Measurements from ENCODE around the gene ZNF681.

ZNF681 gene

DNA sequence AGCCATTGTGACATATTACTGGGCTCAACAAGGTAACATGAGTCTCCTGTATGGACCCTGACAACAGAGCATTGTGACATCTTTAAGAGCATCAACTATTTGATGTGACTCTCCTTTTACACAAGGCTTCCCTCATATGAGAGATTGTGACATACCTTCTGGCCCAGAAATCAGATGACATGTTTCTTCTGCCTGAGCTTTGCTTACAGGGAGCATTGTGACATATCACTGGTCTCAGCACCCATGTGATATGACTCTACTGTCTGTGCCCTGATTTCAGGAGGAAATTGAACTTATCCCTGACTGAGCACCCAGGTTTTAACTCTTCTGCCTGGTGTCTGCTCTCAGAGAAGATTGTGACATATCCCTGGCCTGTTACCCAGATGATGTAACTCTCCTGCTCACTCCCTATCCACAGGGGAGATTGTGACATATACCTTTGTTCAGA, 15.9 kb upstream of the ZNF681 start:
- no peak overlapping the region for H3K4me3 ChIP-seq (ENCODE audit: control insufficient read depth in 1 of 7, extremely low read depth in 1 of 7, insufficient read depth in 4 of 7, low read depth in 2 of 7, low read length in 6 of 7)

DNA sequence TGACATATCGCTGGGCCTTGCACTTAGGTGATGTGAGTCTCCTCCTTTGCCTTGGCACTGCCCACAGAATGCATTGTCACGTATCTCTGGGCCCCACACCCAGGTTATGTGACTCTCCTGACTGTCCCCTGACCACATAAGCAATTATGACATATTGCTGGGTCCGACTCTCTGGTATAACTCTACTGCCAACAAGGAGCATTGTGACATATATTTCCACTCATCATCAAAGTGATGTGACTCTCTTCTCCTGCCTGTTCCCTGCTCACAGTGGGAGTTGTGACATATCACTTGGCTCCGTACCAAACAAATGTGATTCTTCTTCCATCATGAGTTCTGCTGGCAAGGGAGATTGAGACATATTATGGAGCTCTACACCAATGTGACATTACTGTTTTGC, 15.4 kb upstream of the ZNF681 start:
- Histone ChIP-seq H3K27ac (ENCODE audit: insufficient read depth in 1 of 2, low read depth in 1 of 2, low read length in 2 of 2, poor library complexity in 1 of 2, severe bottlenecking in 2 of 2) (no peak overlapping the region), H3K4me3 (ENCODE audit: control insufficient read depth in 1 of 7, extremely low read depth in 1 of 7, insufficient read depth in 4 of 7, low read depth in 2 of 7, low read length in 6 of 7) (no peak overlapping the region), H3K27me3 (replicated peaks in 2 of 5; ENCODE audit: control insufficient read depth in 4 of 5, insufficient read depth in 5 of 5, low read length in 4 of 5) (no peaks in the 10 kb centered on the region), H3K9me3 (ENCODE audit: control extremely low read depth in 1 of 5, control insufficient read depth in 4 of 5, insufficient read depth in 2 of 5, low read depth in 1 of 5, low read length in 4 of 5) (peaks cover 0 to 35% (median 11%) of the 10 kb centered on the region in 5 experiments), H3K4me1 (ENCODE audit: control extremely low read depth in 1 of 4, control insufficient read depth in 4 of 4, insufficient read depth in 4 of 4, low read length in 3 of 4) (no peaks in the 10 kb centered on the region), H3K36me3 (ENCODE audit: control insufficient read depth in 4 of 4, insufficient read depth in 4 of 4, low read length in 3 of 4) (peaks cover 8 to 56% (median 31%) of the 10 kb centered on the region in 4 experiments)
- 67% methylated on average over 3 of the region's 4 CpGs for WGBS (ENCODE audit: insufficient coverage)
- POLR2A ChIA-PET = no interaction called here
- CTCF ChIA-PET = no interaction called here
- DNase-seq = no peak

More for the DNA sequence above, 15.9 kb upstream of the ZNF681 start:
- ChIA-PET POLR2A (no interaction called here), CTCF (no interaction called here)
- Histone ChIP-seq H3K27ac (ENCODE audit: insufficient read depth in 1 of 2, low read depth in 1 of 2, low read length in 2 of 2, poor library complexity in 1 of 2, severe bottlenecking in 2 of 2) (no peak overlapping the region), H3K4me1 (ENCODE audit: control extremely low read depth in 1 of 4, control insufficient read depth in 4 of 4, insufficient read depth in 4 of 4, low read length in 3 of 4) (no peaks in the 10 kb centered on the region), H3K36me3 (ENCODE audit: control insufficient read depth in 4 of 4, insufficient read depth in 4 of 4, low read length in 3 of 4) (peaks cover 13 to 58% (median 33%) of the 10 kb centered on the region in 4 experiments), H3K27me3 (replicated peaks in 2 of 5; ENCODE audit: control insufficient read depth in 4 of 5, insufficient read depth in 5 of 5, low read length in 4 of 5) (no peaks in the 10 kb centered on the region), H3K9me3 (ENCODE audit: control extremely low read depth in 1 of 5, control insufficient read depth in 4 of 5, insufficient read depth in 2 of 5, low read depth in 1 of 5, low read length in 4 of 5) (peaks cover 0 to 39% (median 11%) of the 10 kb centered on the region in 5 experiments)
- no peak for DNase-seq

DNA sequence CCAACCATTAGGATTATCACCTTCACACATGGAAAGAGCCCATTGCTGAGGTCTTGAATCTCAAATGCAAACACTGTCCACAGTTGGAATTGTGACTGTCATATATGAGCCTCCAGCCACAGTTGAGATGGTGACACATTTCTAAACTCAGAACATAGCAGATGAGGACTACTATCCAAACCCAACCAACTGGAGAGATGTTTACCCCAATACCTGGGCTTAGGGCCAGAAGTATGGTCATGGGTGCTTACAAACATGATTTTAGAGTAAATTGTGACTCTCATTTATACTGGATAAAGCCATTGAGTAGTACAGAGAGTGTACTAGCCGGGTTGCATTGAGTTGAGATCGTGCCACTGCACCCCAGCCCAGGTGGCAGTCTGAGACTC, 14.0 kb upstream of the ZNF681 start:
- Histone ChIP-seq H3K36me3 (ENCODE audit: control insufficient read depth in 4 of 4, insufficient read depth in 4 of 4, low read length in 3 of 4) (peaks cover 8 to 49% (median 32%) of the 10 kb centered on the region in 4 experiments), H3K27me3 (replicated peaks in 2 of 5; ENCODE audit: control insufficient read depth in 4 of 5, insufficient read depth in 5 of 5, low read length in 4 of 5) (no peaks in the 10 kb centered on the region), H3K27ac (ENCODE audit: insufficient read depth in 1 of 2, low read depth in 1 of 2, low read length in 2 of 2, poor library complexity in 1 of 2, severe bottlenecking in 2 of 2) (no peak overlapping the region), H3K9me3 (ENCODE audit: control extremely low read depth in 1 of 5, control insufficient read depth in 4 of 5, insufficient read depth in 2 of 5, low read depth in 1 of 5, low read length in 4 of 5) (peaks cover 0 to 26% (median 8%) of the 10 kb centered on the region in 5 experiments), H3K4me1 (ENCODE audit: control extremely low read depth in 1 of 4, control insufficient read depth in 4 of 4, insufficient read depth in 4 of 4, low read length in 3 of 4) (no peaks in the 10 kb centered on the region), H3K4me3 (ENCODE audit: control insufficient read depth in 1 of 7, extremely low read depth in 1 of 7, insufficient read depth in 4 of 7, low read depth in 2 of 7, low read length in 6 of 7) (no peak overlapping the region)
- DNase-seq = no peak
- POLR2A ChIA-PET = no interaction called here
- WGBS (ENCODE audit: insufficient coverage) = no CpG with 5 or more reads among the region's 2 CpGs
- CTCF ChIA-PET = no interaction called here

DNA sequence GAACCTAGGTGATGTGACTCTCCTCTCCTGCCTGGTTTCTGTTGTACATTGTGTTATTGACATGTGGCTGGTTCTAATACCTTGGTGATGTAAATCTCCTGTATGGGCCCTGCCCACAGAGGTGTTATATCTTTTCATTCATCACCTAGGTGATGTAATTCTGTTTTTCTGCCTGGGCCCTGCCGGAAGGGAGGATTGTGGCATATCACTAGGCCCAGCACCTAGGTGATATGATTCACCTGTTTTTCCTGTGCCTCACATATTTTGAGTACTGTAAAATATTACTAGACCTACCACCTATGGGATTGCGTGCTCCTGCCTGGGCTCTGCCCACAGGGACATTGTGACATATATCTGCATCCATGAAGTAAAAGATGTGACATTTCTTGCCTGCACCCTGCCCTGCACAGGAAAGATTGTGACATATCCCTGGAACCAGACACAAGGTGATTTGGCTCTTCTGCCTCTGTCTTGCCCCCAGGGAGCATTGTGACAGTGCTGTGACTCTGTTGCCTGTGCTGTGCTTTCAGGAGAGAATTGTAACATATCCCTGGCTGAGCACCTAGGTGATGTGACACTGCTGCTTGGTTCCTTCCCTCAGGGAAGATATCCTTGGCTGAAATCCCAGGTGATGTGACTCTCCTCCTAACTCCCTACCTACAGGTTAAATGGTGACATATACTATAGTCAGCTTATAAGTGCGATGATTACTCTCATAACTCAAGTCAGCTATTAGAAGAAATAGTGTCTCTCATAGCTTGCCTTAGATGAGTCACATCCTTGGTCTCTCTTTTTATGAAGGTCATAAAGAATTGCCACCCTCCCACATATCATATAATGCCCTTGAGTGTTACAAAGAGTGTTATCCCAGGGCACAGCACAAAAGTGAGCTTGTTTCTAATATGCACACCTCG, 13.3 kb upstream of the ZNF681 start:
- WGBS (ENCODE audit: insufficient coverage) = 100% methylated on average over 2 of the region's 4 CpGs
- H3K4me1 ChIP-seq (ENCODE audit: control extremely low read depth in 1 of 4, control insufficient read depth in 4 of 4, insufficient read depth in 4 of 4, low read length in 3 of 4) = no peaks in the 10 kb centered on the region
- ChIA-PET CTCF (no interaction called here), POLR2A (no interaction called here)
- DNase-seq = no peak
- no peak overlapping the region for H3K27ac ChIP-seq (ENCODE audit: insufficient read depth in 1 of 2, low read depth in 1 of 2, low read length in 2 of 2, poor library complexity in 1 of 2, severe bottlenecking in 2 of 2)
- peaks cover 0 to 23% (median 8%) of the 10 kb centered on the region in 5 experiments for H3K9me3 ChIP-seq (ENCODE audit: control extremely low read depth in 1 of 5, control insufficient read depth in 4 of 5, insufficient read depth in 2 of 5, low read depth in 1 of 5, low read length in 4 of 5)
- no peaks in the 10 kb centered on the region for H3K27me3 ChIP-seq (replicated peaks in 2 of 5; ENCODE audit: control insufficient read depth in 4 of 5, insufficient read depth in 5 of 5, low read length in 4 of 5)
- H3K4me3 ChIP-seq (ENCODE audit: control insufficient read depth in 1 of 7, extremely low read depth in 1 of 7, insufficient read depth in 4 of 7, low read depth in 2 of 7, low read length in 6 of 7) = no peak overlapping the region
- peaks cover 8 to 45% (median 29%) of the 10 kb centered on the region in 4 experiments for H3K36me3 ChIP-seq (ENCODE audit: control insufficient read depth in 4 of 4, insufficient read depth in 4 of 4, low read length in 3 of 4)

DNA sequence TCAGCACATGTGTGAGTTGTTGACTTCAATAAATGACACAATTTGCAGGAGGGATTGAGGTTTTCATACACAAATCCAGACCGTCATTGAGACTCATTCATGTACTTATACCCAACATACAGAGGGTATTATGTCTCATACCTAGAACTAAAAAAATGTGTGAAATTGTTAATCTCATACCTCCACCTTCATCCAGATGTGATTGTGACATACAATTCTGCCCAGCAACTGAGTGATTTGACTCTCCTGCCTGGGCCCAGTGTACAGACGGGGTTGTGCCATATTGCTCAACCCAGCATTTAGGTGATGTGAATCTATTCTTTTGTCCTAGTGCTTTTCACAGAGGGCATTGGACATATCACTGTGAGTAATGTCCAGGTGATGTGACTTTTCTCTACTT, 12.6 kb upstream of the ZNF681 start:
- Histone ChIP-seq H3K27ac (ENCODE audit: insufficient read depth in 1 of 2, low read depth in 1 of 2, low read length in 2 of 2, poor library complexity in 1 of 2, severe bottlenecking in 2 of 2) (no peak overlapping the region), H3K36me3 (ENCODE audit: control insufficient read depth in 4 of 4, insufficient read depth in 4 of 4, low read length in 3 of 4) (peaks cover 8 to 38% (median 23%) of the 10 kb centered on the region in 4 experiments), H3K4me1 (ENCODE audit: control extremely low read depth in 1 of 4, control insufficient read depth in 4 of 4, insufficient read depth in 4 of 4, low read length in 3 of 4) (no peaks in the 10 kb centered on the region), H3K9me3 (ENCODE audit: control extremely low read depth in 1 of 5, control insufficient read depth in 4 of 5, insufficient read depth in 2 of 5, low read depth in 1 of 5, low read length in 4 of 5) (peaks cover 0 to 27% (median 8%) of the 10 kb centered on the region in 5 experiments), H3K4me3 (ENCODE audit: control insufficient read depth in 1 of 7, extremely low read depth in 1 of 7, insufficient read depth in 4 of 7, low read depth in 2 of 7, low read length in 6 of 7) (no peak overlapping the region), H3K27me3 (replicated peaks in 2 of 5; ENCODE audit: control insufficient read depth in 4 of 5, insufficient read depth in 5 of 5, low read length in 4 of 5) (no peaks in the 10 kb centered on the region)
- WGBS (ENCODE audit: insufficient coverage) = 83% methylated on average over 1 of the region's 2 CpGs
- no peak for DNase-seq
- POLR2A ChIA-PET = no interaction called here
- CTCF ChIA-PET = no interaction called here

DNA sequence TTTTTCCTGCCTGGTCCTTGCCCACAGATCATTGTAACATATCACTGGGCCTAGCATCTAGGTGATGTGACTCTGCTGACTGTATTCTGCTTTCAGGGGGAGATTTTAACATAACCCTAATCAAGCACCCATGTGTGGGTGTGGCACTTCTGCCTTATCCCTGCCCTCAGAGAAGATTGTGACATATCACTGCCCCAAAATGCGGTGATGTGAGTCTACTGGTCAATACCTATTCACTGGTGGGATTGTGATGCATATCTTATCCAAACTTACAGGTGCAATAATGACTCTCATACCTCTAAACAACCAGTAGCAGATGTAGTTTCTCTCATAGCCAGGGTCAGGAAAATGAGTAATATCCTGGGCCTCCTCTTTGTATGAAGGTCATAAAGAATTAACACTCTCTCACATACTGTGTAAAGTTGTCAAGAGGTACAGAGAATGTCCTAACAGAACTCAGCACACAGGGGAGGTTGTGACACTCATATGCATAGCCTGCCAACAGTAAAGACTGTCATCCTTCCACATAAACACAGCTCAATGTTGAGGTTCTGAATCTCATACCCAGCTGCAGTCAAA, 12.1 kb upstream of the ZNF681 start:
- CTCF ChIA-PET = no interaction called here
- H3K9me3 ChIP-seq (ENCODE audit: control extremely low read depth in 1 of 5, control insufficient read depth in 4 of 5, insufficient read depth in 2 of 5, low read depth in 1 of 5, low read length in 4 of 5) = peaks cover 0 to 27% (median 8%) of the 10 kb centered on the region in 5 experiments
- 100% methylated on average over 1 of the region's 1 CpG for WGBS (ENCODE audit: insufficient coverage)

More for the DNA sequence above, 12.1 kb upstream of the ZNF681 start:
- no peaks in the 10 kb centered on the region for H3K27me3 ChIP-seq (replicated peaks in 2 of 5; ENCODE audit: control insufficient read depth in 4 of 5, insufficient read depth in 5 of 5, low read length in 4 of 5)
- no peak overlapping the region for H3K27ac ChIP-seq (ENCODE audit: insufficient read depth in 1 of 2, low read depth in 1 of 2, low read length in 2 of 2, poor library complexity in 1 of 2, severe bottlenecking in 2 of 2)
- no peak for DNase-seq
- POLR2A ChIA-PET = no interaction called here
- H3K36me3 ChIP-seq (ENCODE audit: control insufficient read depth in 4 of 4, insufficient read depth in 4 of 4, low read length in 3 of 4) = peaks cover 4 to 33% (median 18%) of the 10 kb centered on the region in 4 experiments
- H3K4me1 ChIP-seq (ENCODE audit: control extremely low read depth in 1 of 4, control insufficient read depth in 4 of 4, insufficient read depth in 4 of 4, low read length in 3 of 4) = no peaks in the 10 kb centered on the region
- H3K4me3 ChIP-seq (ENCODE audit: control insufficient read depth in 1 of 7, extremely low read depth in 1 of 7, insufficient read depth in 4 of 7, low read depth in 2 of 7, low read length in 6 of 7) = no peak overlapping the region
